Measurements from ENCODE around the gene TUBD1. TPM values are rescaled to one million over a fixed set of nuclear protein-coding genes. Genes with fewer than 3 reads are reported as not detected.
"Not testable (repeated sequence)": the region's sequence is repeated elsewhere in the genome, so short reads cannot be mapped to it uniquely, and the experiment has no call there.

TUBD1 gene
- total RNA-seq, 2 donors from 2014 or later, result 17.5 to 24.1 TPM

GRCh38 chr17:59830846-59831486 lies 61.8 kb downstream of the TUBD1 start:
- no peak for TF ChIP-seq CTCF (conservative IDR thresholded peaks at IDR 0.05)
- 80 to 92% methylated on average over 1 of the region's 1 CpG for WGBS, 2 experiments (ENCODE audit: insufficient coverage in 1 of 2, insufficient read length in 1 of 2)
- no peak overlapping the region for H3K27ac ChIP-seq (ENCODE audit: low read depth, low read length)

DNA sequence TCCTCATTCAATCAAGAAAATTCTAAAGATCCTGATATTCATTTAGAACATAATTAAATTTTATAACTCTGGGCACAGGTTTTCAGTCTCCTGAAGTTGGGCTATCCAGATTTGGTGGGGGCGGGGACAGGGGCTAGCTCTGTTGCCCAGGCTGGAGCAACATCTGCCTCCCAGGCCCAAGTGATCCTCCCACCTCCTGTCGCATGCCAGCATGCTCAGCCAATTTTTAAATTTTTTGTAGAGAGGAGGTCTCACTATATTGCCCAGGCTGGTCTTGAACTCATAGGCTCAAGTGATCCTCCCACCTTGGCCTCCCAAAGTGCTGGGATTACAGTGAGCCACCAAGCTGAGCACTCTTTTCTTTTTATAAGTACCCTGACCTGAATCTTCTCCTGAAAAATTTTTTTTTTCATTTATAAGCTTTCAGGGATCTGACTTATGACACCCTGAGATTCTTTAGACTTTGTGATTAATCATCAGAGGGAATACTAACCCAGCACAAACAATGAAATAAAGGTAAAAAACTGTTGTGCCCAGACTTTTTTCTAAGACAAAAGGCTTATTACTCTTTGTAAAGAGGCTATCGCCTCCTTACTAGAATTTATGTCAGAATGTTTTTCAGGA lies 62.6 kb downstream of the TUBD1 start:
- H3K36me3 ChIP-seq (ENCODE audit: control insufficient read depth, insufficient read depth, low read length), result no peaks in the 10 kb centered on the region
- TF ChIP-seq CTCF (conservative IDR thresholded peaks at IDR 0.05), result no peak
- no peaks in the 10 kb centered on the region for H3K27me3 ChIP-seq (ENCODE audit: control insufficient read depth, insufficient read depth, low read length, poor library complexity, severe bottlenecking)
- no peaks in the 10 kb centered on the region for H3K9me3 Mint-ChIP-seq
- H3K9me3 ChIP-seq (ENCODE audit: control insufficient read depth, low read length), result no peaks in the 10 kb centered on the region
- WGBS, 2 experiments (ENCODE audit: insufficient coverage in 1 of 2, insufficient read length in 1 of 2), result 86 to 96% methylated on average over 2 to 3 of the region's 3 CpGs
- peaks cover 32% of the 10 kb centered on the region for H3K4me1 Mint-ChIP-seq
- H3K4me3 Mint-ChIP-seq, result no peak overlapping the region
- no peak overlapping the region for H3K27ac ChIP-seq (ENCODE audit: low read depth, low read length)
- peak overlapping the region; percentile 66 for H3K27ac Mint-ChIP-seq
- H3K4me3 ChIP-seq (ENCODE audit: low read length), result no peak overlapping the region
- H3K4me1 ChIP-seq (ENCODE audit: control insufficient read depth, insufficient read depth, low read length), result peaks cover 6% of the 10 kb centered on the region
- H3K36me3 Mint-ChIP-seq (ENCODE audit: low read depth), result peaks cover 11% of the 10 kb centered on the region
- no peak overlapping the region for H3K9ac ChIP-seq (ENCODE audit: extremely low read depth, low read length, poor library complexity, severe bottlenecking)
- H3K27me3 Mint-ChIP-seq (ENCODE audit: insufficient read depth), result no peaks in the 10 kb centered on the region
- DNase-seq, result peak; percentile 58

More at GRCh38 chr17:59830846-59831486, 61.8 kb downstream of the TUBD1 start:
- no peaks in the 10 kb centered on the region for H3K27me3 Mint-ChIP-seq (ENCODE audit: insufficient read depth)
- Histone ChIP-seq H3K4me1 (ENCODE audit: control insufficient read depth, insufficient read depth, low read length) (peaks cover 6% of the 10 kb centered on the region), H3K36me3 (ENCODE audit: control insufficient read depth, insufficient read depth, low read length) (no peaks in the 10 kb centered on the region), H3K27me3 (ENCODE audit: control insufficient read depth, insufficient read depth, low read length, poor library complexity, severe bottlenecking) (no peaks in the 10 kb centered on the region), H3K4me3 (ENCODE audit: low read length) (no peak overlapping the region), H3K9ac (ENCODE audit: extremely low read depth, low read length, poor library complexity, severe bottlenecking) (no peak overlapping the region), H3K9me3 (ENCODE audit: control insufficient read depth, low read length) (no peaks in the 10 kb centered on the region)
- H3K36me3 Mint-ChIP-seq (ENCODE audit: low read depth), result peaks cover 11% of the 10 kb centered on the region
- H3K4me3 Mint-ChIP-seq, result no peak overlapping the region
- H3K9me3 Mint-ChIP-seq, result no peaks in the 10 kb centered on the region
- peak; percentile 58 for DNase-seq
- peak overlapping the region; percentile 41 for H3K27ac Mint-ChIP-seq
- peaks cover 27% of the 10 kb centered on the region for H3K4me1 Mint-ChIP-seq

DNA sequence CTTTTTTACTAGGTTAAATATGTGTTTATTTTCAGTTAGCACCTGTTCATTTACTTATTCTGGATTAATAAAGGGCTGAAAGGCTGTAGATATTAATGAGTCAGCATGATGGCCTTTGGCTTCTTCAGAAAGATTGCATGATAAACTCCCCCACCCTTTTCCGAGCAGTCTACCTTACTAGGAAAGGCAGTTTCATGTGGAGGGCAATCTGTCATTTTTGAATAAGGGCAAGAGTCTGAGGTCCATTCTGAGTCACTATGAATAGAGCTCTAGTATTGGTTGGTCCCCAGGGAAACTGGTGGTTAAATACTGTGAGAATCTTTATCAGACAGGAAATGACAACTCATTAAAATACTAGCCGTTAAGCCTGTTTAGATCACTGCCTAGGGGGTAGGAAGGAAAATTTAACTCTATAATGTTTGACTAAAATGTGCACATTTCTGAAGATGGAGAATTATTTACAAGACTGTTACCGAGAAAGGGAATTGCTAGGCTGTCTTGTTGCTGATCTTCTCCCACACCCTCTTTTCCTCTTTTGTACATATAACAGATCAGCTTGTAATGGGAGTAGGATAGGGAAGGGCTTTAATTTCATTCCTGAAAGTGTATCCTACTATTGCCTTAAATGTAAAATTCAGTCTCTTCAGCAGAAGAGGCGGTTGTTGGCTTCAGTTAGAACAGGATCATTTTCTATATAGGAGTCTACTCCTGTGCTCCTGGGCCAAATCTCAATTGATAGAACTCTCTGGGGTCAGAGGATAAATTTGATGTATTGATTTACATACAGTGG lies 63.3 kb downstream of the TUBD1 start:
- no peak for DNase-seq
- Mint-ChIP-seq H3K4me3 (no peak overlapping the region), H3K4me1 (peaks cover 32% of the 10 kb centered on the region), H3K9me3 (no peaks in the 10 kb centered on the region), H3K27me3 (ENCODE audit: insufficient read depth) (no peaks in the 10 kb centered on the region), H3K27ac (peak overlapping the region; percentile 30), H3K36me3 (ENCODE audit: low read depth) (peaks cover 11% of the 10 kb centered on the region)
- TF ChIP-seq CTCF (conservative IDR thresholded peaks at IDR 0.05), result no peak
- H3K4me1 ChIP-seq (ENCODE audit: control insufficient read depth, insufficient read depth, low read length), result peaks cover 6% of the 10 kb centered on the region
- WGBS, 2 experiments (ENCODE audit: insufficient coverage in 1 of 2, insufficient read length in 1 of 2), result 70 to 71% methylated on average over 1 to 4 of the region's 4 CpGs
- no peaks in the 10 kb centered on the region for H3K9me3 ChIP-seq (ENCODE audit: control insufficient read depth, low read length)
- no peak overlapping the region for H3K4me3 ChIP-seq (ENCODE audit: low read length)
- no peaks in the 10 kb centered on the region for H3K27me3 ChIP-seq (ENCODE audit: control insufficient read depth, insufficient read depth, low read length, poor library complexity, severe bottlenecking)
- no peak overlapping the region for H3K9ac ChIP-seq (ENCODE audit: extremely low read depth, low read length, poor library complexity, severe bottlenecking)
- H3K27ac ChIP-seq (ENCODE audit: low read depth, low read length), result peak overlapping the region; percentile 44
- no peaks in the 10 kb centered on the region for H3K36me3 ChIP-seq (ENCODE audit: control insufficient read depth, insufficient read depth, low read length)

DNA sequence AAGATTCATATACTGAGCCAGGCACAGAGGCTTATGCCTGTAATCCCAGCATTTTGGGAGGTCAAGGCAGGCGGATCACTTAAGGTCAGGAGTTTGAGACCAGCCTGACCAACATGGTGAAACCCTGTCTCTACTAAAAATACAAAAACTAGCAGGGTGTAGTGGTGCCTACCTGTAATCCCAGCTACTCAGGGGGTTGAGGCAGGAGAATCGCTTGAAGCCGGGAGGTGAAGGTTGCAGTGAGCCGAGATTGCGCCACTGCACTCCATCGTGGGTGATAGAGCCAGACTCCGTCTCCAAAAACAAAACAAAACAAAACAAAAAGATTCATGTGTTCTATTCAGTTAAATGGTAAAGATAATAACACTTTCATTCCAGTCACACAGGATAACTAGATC lies 63.9 kb downstream of the TUBD1 start:
- WGBS, 2 experiments (ENCODE audit: insufficient coverage in 1 of 2, insufficient read length in 1 of 2), result 94 to 100% methylated on average over 1 to 6 of the region's 7 CpGs
- peak overlapping the region; percentile 30 for H3K27ac Mint-ChIP-seq
- H3K27ac ChIP-seq (ENCODE audit: low read depth, low read length), result peak overlapping the region; percentile 44

More for the DNA sequence above, 63.9 kb downstream of the TUBD1 start:
- H3K4me3 Mint-ChIP-seq; H3K4me3 ChIP-seq (ENCODE audit: low read length); H3K36me3 Mint-ChIP-seq (ENCODE audit: low read depth); H3K4me1 ChIP-seq (ENCODE audit: control insufficient read depth, insufficient read depth, low read length); H3K36me3 ChIP-seq (ENCODE audit: control insufficient read depth, insufficient read depth, low read length); H3K27me3 Mint-ChIP-seq (ENCODE audit: insufficient read depth); H3K9me3 ChIP-seq (ENCODE audit: control insufficient read depth, low read length); H3K27me3 ChIP-seq (ENCODE audit: control insufficient read depth, insufficient read depth, low read length, poor library complexity, severe bottlenecking); DNase-seq; H3K9me3 Mint-ChIP-seq; H3K9ac ChIP-seq (ENCODE audit: extremely low read depth, low read length, poor library complexity, severe bottlenecking): not testable (repeated sequence)
- H3K4me1 Mint-ChIP-seq, result peaks cover 32% of the 10 kb centered on the region

Measured in endodermal cell (in vitro differentiated cells).